Skeletal muscle cell (primary cell): ENCODE results near the gene RYK.

ENCODE experiments used
- DNase-seq: peaks from one replicate; pipeline ENCODE4 v3.0.0-alpha.2; 2010; ENCODE audit warnings: low read depth
- H3K4me3 ChIP-seq: 2 replicates; pipeline ENCODE4 v1.5.1; 2011; ENCODE audit warnings: low read depth, mild to moderate bottlenecking, control low read depth, low read length, moderate library complexity

Gene RYK

GRCh38 chr3:134258761-134259347 is 8.2 kb upstream of the RYK start:
- no peak for DNase-seq
- no peak overlapping the region for H3K4me3 ChIP-seq

- H3K4me3 ChIP-seq = no peak overlapping the region
- no peak for DNase-seq
Observed at GRCh38 chr3:134255404-134255803, 4.7 kb upstream of the RYK start.

GRCh38 chr3:134253475-134254226 is 3.0 kb upstream of the RYK start:
- H3K4me3 ChIP-seq = no peak overlapping the region
- no peak for DNase-seq

- no peak overlapping the region for H3K4me3 ChIP-seq
- DNase-seq = no peak
Observed at GRCh38 chr3:134252766-134253165, 2.1 kb upstream of the RYK start.

GRCh38 chr3:134251731-134252391 is 1.2 kb upstream of the RYK start:
- H3K4me3 ChIP-seq = no peak overlapping the region
- no peak for DNase-seq

GRCh38 chr3:134249935-134250716 is 533 bp downstream of the RYK start:
- H3K4me3 ChIP-seq = peak overlapping the region; percentile 67
- DNase-seq = no peak

GRCh38 chr3:134249296-134249841 is 1.3 kb downstream of the RYK start:
- H3K4me3 ChIP-seq = peak overlapping the region; percentile 67
- DNase-seq = no peak

GRCh38 chr3:134244921-134245320 is 5.7 kb downstream of the RYK start:
- no peak overlapping the region for H3K4me3 ChIP-seq
- DNase-seq = no peak

- DNase-seq = peak; percentile 71
- H3K4me3 ChIP-seq = no peak overlapping the region
Observed at GRCh38 chr3:134242649-134243617, 7.7 kb downstream of the RYK start.

- no peak overlapping the region for H3K4me3 ChIP-seq
- DNase-seq = no peak
Observed at GRCh38 chr3:134239538-134239937, 11.1 kb downstream of the RYK start.

- no peak overlapping the region for H3K4me3 ChIP-seq
- DNase-seq = no peak
Observed at GRCh38 chr3:134237454-134238145, 13.1 kb downstream of the RYK start.

- no peak for DNase-seq
- H3K4me3 ChIP-seq = no peak overlapping the region
Observed at GRCh38 chr3:134236505-134237170, 14.0 kb downstream of the RYK start.

- no peak overlapping the region for H3K4me3 ChIP-seq
- no peak for DNase-seq
Observed at GRCh38 chr3:134235577-134236076, 15.0 kb downstream of the RYK start.

- no peak for DNase-seq
- no peak overlapping the region for H3K4me3 ChIP-seq
Observed at GRCh38 chr3:134232951-134233350, 17.7 kb downstream of the RYK start.

GRCh38 chr3:134232151-134232550 is 18.5 kb downstream of the RYK start:
- H3K4me3 ChIP-seq = no peak overlapping the region
- no peak for DNase-seq

GRCh38 chr3:134231131-134231530 is 19.5 kb downstream of the RYK start:
- DNase-seq = no peak
- H3K4me3 ChIP-seq = no peak overlapping the region

GRCh38 chr3:134229038-134229437 is 21.6 kb downstream of the RYK start:
- DNase-seq = no peak
- H3K4me3 ChIP-seq = no peak overlapping the region
